HEK293 (cell line): Measurements from ENCODE around the gene TRAPPC2.

Source experiments
- ATF2 ChIP-seq: fragments of 450-650 bp; formaldehyde crosslinking; IDR thresholded peaks from 2 replicates; pipeline ENCODE4 v1.5.1; 2016; ENCODE audit warnings: missing biosample characterization, missing genetic modification characterization, low read depth
- CTCF ChIP-seq: fragments of 450-650 bp; formaldehyde crosslinking; IDR thresholded peaks from 2 replicates; pipeline ENCODE4 v1.5.1; 2016; ENCODE audit warnings: missing biosample characterization, missing genetic modification characterization
- OSR2 ChIP-seq: fragments of 450-650 bp; formaldehyde crosslinking; IDR thresholded peaks from 2 replicates; pipeline ENCODE4 v1.5.1; 2016; ENCODE audit warnings: missing biosample characterization, missing genetic modification characterization
- REPIN1 ChIP-seq: fragments of 450-650 bp; formaldehyde crosslinking; IDR thresholded peaks from 2 replicates; pipeline ENCODE4 v1.5.1; 2017; ENCODE audit warnings: missing biosample characterization, missing genetic modification characterization, low read depth
- SCRT2 ChIP-seq: fragments of 450-650 bp; formaldehyde crosslinking; IDR thresholded peaks from 2 replicates; pipeline ENCODE4 v1.5.1; 2016; ENCODE audit warnings: missing biosample characterization, missing genetic modification characterization
- TCF7L2 ChIP-seq: IDR thresholded peaks from 2 replicates; pipeline ENCODE4 v1.6.1; 2011; ENCODE audit warnings: low read depth, mild to moderate bottlenecking, inconsistent platforms, low read length, moderate library complexity, borderline replicate concordance
- YY1 ChIP-seq: fragments of 450-650 bp; formaldehyde crosslinking; IDR thresholded peaks from 2 replicates; pipeline ENCODE4 v1.5.1; 2018; ENCODE audit warnings: missing biosample characterization, missing genetic modification characterization
- ZBTB44 ChIP-seq: fragments of 450-650 bp; IDR thresholded peaks from 2 replicates; pipeline ENCODE4 v1.5.1; 2018; ENCODE audit warnings: missing biosample characterization, mild to moderate bottlenecking, missing genetic modification characterization
- ZFP69B ChIP-seq: fragments of 450-650 bp; formaldehyde crosslinking; IDR thresholded peaks from 2 replicates; pipeline ENCODE4 v1.5.1; 2016; ENCODE audit warnings: missing biosample characterization, missing genetic modification characterization
- ZNF114 ChIP-seq: fragments of 450-650 bp; formaldehyde crosslinking; IDR thresholded peaks from 2 replicates; pipeline ENCODE4 v1.5.0; 2017; ENCODE audit warnings: missing biosample characterization, missing genetic modification characterization
- ZNF404 ChIP-seq: fragments of 450-650 bp; formaldehyde crosslinking; IDR thresholded peaks from 2 replicates; pipeline ENCODE4 v1.5.1; 2017; ENCODE audit warnings: missing biosample characterization, missing genetic modification characterization
- ZNF433 ChIP-seq: fragments of 450-650 bp; formaldehyde crosslinking; IDR thresholded peaks from 2 replicates; pipeline ENCODE4 v1.5.1; 2016; ENCODE audit warnings: missing biosample characterization, missing genetic modification characterization, low read depth
- ZNF488 ChIP-seq: fragments of 450-650 bp; formaldehyde crosslinking; IDR thresholded peaks from 2 replicates; pipeline ENCODE4 v1.5.1; 2016; ENCODE audit warnings: missing biosample characterization, missing genetic modification characterization

- TF ChIP-seq ZNF404 (tag by site-specific recombination) (no peak), CTCF (no peak), SCRT2 (tag by site-specific recombination) (no peak), REPIN1 (tag by site-specific recombination) (no peak), YY1 (tag by site-specific recombination) (no peak), ZNF488 (no peak), ZBTB44 (tag by site-specific recombination) (no peak), OSR2 (tag by site-specific recombination) (no peak), TCF7L2 (no peak), ZFP69B (no peak), ZNF114 (tag by site-specific recombination) (no peak), ZNF433 (tag by site-specific recombination) (no peak), ATF2 (tag by site-specific recombination) (no peak)
Observed at GRCh38 chrX:13703135-13703534, 31.3 kb downstream of the TRAPPC2 start.
